Progenitor cell of endocrine pancreas (in vitro differentiated cells): ENCODE measurements around the gene SRD5A1. TPM values are rescaled to one million over a fixed set of nuclear protein-coding genes. Genes with fewer than 3 reads are reported as not detected.

Experiments
- DNase-seq: peaks from one replicate; pipeline ENCODE4 v3.0.0; 2021; ENCODE audit warnings: low spot score; ENCODE audit not compliant: unreplicated experiment
- H3K27ac Mint-ChIP-seq: 2 replicates; pipeline ENCODE4 v1.8.0; 2021; ENCODE audit warnings: mild to moderate bottlenecking, moderate library complexity, mixed read lengths
- H3K27me3 Mint-ChIP-seq: 2 replicates; pipeline ENCODE4 v1.8.0; 2021; ENCODE audit warnings: mixed read lengths
- H3K36me3 Mint-ChIP-seq: 2 replicates; pipeline ENCODE4 v1.8.0; 2022; ENCODE audit warnings: mixed read lengths; ENCODE audit not compliant: insufficient read depth
- H3K4me1 Mint-ChIP-seq: 2 replicates; pipeline ENCODE4 v1.8.0; 2021; ENCODE audit warnings: low read depth, mixed read lengths
- H3K4me3 Mint-ChIP-seq: 2 replicates; pipeline ENCODE4 v1.8.0; 2021; ENCODE audit warnings: low read depth, mild to moderate bottlenecking, moderate library complexity, mixed read lengths
- H3K9me3 Mint-ChIP-seq: 2 replicates; pipeline ENCODE4 v1.8.0; 2021; ENCODE audit warnings: low read depth, mixed read lengths
- total RNA-seq: library from RNA; stranded (reverse); gene quantifications from 2 replicates; pipeline ENCODE4 v1.2.1, GENCODE V29; 2021
- TF ChIP-seq, protein P1 (sequence below): fragments of 200-600 bp; sonication (generic); IDR thresholded peaks from one replicate; pipeline ENCODE4 v1.5.0; 2021; ENCODE audit warnings: antibody characterized with exemption, mild to moderate bottlenecking; ENCODE audit not compliant: unreplicated experiment

The SRD5A1 gene
- total RNA-seq, 1 donor from 2014 or later, result 24.8 TPM

- peaks cover 21% of the 10 kb centered on the region for H3K27me3 Mint-ChIP-seq
Observed at GRCh38 chr5:6704361-6704851, 71.2 kb downstream of the SRD5A1 start.

GRCh38 chr5:6705088-6705487 lies 71.8 kb downstream of the SRD5A1 start:
- H3K4me3 Mint-ChIP-seq, result no peak overlapping the region
- peaks cover 19% of the 10 kb centered on the region for H3K27me3 Mint-ChIP-seq
- DNase-seq, result no peak
- H3K4me1 Mint-ChIP-seq, result peaks cover 2% of the 10 kb centered on the region
- no peak overlapping the region for H3K27ac Mint-ChIP-seq
- no peaks in the 10 kb centered on the region for H3K9me3 Mint-ChIP-seq
- TF ChIP-seq, protein P1, sequence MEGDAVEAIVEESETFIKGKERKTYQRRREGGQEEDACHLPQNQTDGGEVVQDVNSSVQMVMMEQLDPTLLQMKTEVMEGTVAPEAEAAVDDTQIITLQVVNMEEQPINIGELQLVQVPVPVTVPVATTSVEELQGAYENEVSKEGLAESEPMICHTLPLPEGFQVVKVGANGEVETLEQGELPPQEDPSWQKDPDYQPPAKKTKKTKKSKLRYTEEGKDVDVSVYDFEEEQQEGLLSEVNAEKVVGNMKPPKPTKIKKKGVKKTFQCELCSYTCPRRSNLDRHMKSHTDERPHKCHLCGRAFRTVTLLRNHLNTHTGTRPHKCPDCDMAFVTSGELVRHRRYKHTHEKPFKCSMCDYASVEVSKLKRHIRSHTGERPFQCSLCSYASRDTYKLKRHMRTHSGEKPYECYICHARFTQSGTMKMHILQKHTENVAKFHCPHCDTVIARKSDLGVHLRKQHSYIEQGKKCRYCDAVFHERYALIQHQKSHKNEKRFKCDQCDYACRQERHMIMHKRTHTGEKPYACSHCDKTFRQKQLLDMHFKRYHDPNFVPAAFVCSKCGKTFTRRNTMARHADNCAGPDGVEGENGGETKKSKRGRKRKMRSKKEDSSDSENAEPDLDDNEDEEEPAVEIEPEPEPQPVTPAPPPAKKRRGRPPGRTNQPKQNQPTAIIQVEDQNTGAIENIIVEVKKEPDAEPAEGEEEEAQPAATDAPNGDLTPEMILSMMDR, result no peak
- H3K36me3 Mint-ChIP-seq, result no peaks in the 10 kb centered on the region

More at GRCh38 chr5:6704361-6704851, 71.2 kb downstream of the SRD5A1 start:
- Mint-ChIP-seq H3K4me1 (peaks cover 4% of the 10 kb centered on the region), H3K36me3 (no peaks in the 10 kb centered on the region), H3K4me3 (no peak overlapping the region), H3K9me3 (no peaks in the 10 kb centered on the region), H3K27ac (no peak overlapping the region)
- no peak for DNase-seq
- TF ChIP-seq, protein P1, result no peak

DNA sequence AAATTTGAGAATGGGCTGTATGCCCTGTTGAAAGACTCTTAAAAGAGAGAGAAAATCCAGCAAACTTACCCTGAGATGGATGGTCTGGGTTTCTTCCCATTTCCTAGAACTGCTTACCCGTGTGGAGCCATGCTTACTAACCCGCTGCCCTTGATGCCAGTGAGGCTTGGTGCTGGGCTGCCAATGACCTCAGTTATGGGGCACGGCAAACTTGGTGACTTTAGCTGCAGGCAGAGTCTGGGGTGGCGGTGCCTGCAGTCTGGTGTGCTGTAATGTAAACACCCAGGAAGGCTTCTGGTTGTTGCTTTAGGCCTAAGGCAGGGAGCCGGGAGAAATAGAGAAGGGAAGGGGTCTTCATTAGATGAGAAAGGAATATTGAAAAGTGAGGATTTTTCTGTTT lies 72.7 kb downstream of the SRD5A1 start:
- Mint-ChIP-seq H3K4me1 (no peaks in the 10 kb centered on the region), H3K36me3 (no peaks in the 10 kb centered on the region), H3K27ac (no peak overlapping the region), H3K4me3 (no peak overlapping the region), H3K9me3 (no peaks in the 10 kb centered on the region), H3K27me3 (peaks cover 18% of the 10 kb centered on the region)
- TF ChIP-seq, protein P1, result no peak
- no peak for DNase-seq

- H3K27me3 Mint-ChIP-seq, result peaks cover 12% of the 10 kb centered on the region
- DNase-seq, result no peak
- no peak overlapping the region for H3K4me3 Mint-ChIP-seq
- peaks cover 5% of the 10 kb centered on the region for H3K4me1 Mint-ChIP-seq
- no peak overlapping the region for H3K27ac Mint-ChIP-seq
- H3K9me3 Mint-ChIP-seq, result no peaks in the 10 kb centered on the region
- TF ChIP-seq, protein P1, result no peak
- no peaks in the 10 kb centered on the region for H3K36me3 Mint-ChIP-seq
Observed at GRCh38 chr5:6707852-6708251, 74.6 kb downstream of the SRD5A1 start.

GRCh38 chr5:6708814-6709213 lies 75.6 kb downstream of the SRD5A1 start:
- TF ChIP-seq, protein P1, result no peak
- Mint-ChIP-seq H3K27me3 (peaks cover 12% of the 10 kb centered on the region), H3K4me1 (peaks cover 5% of the 10 kb centered on the region), H3K4me3 (no peak overlapping the region), H3K9me3 (no peaks in the 10 kb centered on the region), H3K27ac (no peak overlapping the region), H3K36me3 (no peaks in the 10 kb centered on the region)
- DNase-seq, result no peak
